ENCODE measurements around the gene NF1. TPM values are rescaled to one million over a fixed set of nuclear protein-coding genes. Genes with fewer than 3 reads are reported as not detected.

NF1 gene
- total RNA-seq, 4 donors from 2014 or later, result 40.9 to 64.8 (median 44.5) TPM

DNA sequence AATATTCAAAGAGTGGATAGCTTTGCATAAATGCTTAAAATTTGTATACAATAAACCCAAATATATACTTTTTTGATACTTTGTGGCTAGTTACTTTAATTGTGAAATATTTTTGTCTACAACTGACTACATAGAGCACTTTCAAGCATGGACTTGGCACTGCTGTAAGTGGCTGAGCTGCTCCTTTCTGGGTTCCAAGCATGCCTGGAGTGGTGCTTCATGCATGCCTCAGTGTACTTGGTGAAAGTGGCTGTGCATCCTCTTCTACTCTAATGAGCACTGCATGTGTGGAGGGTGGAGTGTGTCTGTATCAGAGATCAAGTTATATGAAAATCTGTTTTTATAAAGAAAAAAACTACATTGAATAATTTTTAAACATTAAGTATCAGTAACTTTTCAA lies 108.2 kb downstream of the NF1 start:
- no peak for DNase-seq (ENCODE audit: extremely low spot score)
- Histone ChIP-seq H3K27ac (replicated peaks in 1 of 4) (no peak overlapping the region), H3K4me1 (no peaks in the 10 kb centered on the region), H3K36me3 (peaks cover 5 to 25% (median 6%) of the 10 kb centered on the region in 4 donors), H3K27me3 (no peaks in the 10 kb centered on the region), H3K9me3 (no peaks in the 10 kb centered on the region), H3K4me3 (no peak overlapping the region)
- intact Hi-C loops (cut with DNase I), result no loop called here
- TF ChIP-seq EP300 (IDR thresholded peaks at IDR 0.05) (no peak), POLR2AphosphoS5 (IDR thresholded peaks at IDR 0.05) (no peak), POLR2A (IDR thresholded peaks at IDR 0.05; ENCODE audit: low read depth) (no peak)
- TF ChIP-seq, protein P1, sequence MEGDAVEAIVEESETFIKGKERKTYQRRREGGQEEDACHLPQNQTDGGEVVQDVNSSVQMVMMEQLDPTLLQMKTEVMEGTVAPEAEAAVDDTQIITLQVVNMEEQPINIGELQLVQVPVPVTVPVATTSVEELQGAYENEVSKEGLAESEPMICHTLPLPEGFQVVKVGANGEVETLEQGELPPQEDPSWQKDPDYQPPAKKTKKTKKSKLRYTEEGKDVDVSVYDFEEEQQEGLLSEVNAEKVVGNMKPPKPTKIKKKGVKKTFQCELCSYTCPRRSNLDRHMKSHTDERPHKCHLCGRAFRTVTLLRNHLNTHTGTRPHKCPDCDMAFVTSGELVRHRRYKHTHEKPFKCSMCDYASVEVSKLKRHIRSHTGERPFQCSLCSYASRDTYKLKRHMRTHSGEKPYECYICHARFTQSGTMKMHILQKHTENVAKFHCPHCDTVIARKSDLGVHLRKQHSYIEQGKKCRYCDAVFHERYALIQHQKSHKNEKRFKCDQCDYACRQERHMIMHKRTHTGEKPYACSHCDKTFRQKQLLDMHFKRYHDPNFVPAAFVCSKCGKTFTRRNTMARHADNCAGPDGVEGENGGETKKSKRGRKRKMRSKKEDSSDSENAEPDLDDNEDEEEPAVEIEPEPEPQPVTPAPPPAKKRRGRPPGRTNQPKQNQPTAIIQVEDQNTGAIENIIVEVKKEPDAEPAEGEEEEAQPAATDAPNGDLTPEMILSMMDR (IDR thresholded peaks at IDR 0.05), result no peak

DNA sequence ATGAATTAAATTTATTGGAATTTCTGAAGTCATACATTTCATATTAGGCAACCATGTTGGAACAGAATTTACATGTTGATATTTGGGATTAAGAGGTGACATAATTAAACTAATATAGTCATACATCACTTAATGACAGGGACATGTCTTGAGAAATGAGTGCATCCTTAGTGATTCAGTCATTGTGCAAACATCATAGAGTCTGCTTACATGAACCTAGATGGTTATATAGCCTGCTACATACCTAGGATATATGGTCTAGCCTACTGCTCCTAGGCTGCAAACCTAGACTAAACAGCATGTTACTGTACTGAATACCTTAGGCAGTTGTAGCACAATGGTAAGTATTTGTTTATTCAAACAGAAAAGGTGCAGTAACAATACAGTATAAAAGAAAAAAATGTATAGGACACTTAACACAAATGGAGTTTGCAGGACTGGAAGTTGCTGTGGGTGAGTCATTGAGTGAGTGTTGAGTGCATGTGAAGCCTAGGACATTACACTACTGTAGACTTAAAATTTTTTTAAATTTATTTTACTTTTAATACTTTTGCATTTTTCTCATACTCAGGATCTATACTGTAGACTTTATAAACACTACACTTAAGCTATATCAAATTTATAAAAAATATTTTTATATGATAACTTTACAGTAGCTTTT lies 116.7 kb downstream of the NF1 start:
- no peaks in the 10 kb centered on the region for H3K27me3 ChIP-seq
- DNase-seq (ENCODE audit: extremely low spot score), result no peak
- TF ChIP-seq POLR2A (IDR thresholded peaks at IDR 0.05; ENCODE audit: low read depth) (no peak), POLR2AphosphoS5 (IDR thresholded peaks at IDR 0.05) (no peak), EP300 (IDR thresholded peaks at IDR 0.05) (no peak)
- TF ChIP-seq, protein P1 (IDR thresholded peaks at IDR 0.05), result no peak
- H3K4me3 ChIP-seq, result no peak overlapping the region
- H3K9me3 ChIP-seq, result no peaks in the 10 kb centered on the region
- H3K36me3 ChIP-seq, result peaks cover 2 to 38% (median 10%) of the 10 kb centered on the region in 4 donors
- intact Hi-C loops (cut with DNase I), result no loop called here
- peaks cover 0 to 4% (median 2%) of the 10 kb centered on the region in 4 donors for H3K4me1 ChIP-seq
- no peak overlapping the region for H3K27ac ChIP-seq (replicated peaks in 1 of 4)

DNA sequence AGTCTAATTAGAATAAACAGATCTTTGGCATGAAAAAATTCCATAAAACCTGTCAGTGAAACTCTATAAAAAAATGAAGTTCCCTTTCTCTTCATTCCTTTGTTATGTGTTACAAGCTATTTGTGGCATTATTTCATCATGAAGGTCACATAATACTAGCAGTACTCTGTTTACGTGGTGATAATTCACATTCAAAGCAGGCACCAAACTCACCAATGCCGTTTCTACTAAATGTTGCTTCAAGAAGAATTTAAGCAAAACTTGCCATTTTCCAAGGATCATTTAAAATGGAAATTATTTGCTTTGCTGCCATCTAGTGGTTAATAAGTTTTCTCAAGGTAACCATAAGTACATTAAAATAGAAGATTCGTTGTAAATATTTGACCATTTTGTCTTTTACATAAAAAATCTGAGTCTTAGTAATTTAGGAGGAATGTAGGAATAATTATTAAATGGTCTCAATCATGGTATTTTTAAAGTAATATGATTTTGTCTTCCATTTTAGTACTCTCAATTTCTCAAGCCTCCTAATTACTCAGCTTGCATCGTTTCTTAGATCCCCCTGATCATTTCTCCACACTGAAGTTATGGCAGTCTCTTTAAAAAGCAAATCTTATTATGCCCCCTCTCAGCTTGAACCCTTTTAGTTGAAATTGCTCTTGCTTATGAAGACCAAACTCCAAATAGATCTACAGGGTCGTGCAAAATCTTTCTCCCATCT lies 121.4 kb downstream of the NF1 start:
- H3K27ac ChIP-seq (replicated peaks in 1 of 4), result peak overlapping the region in 1 of 4 donors; percentile 11

DNA sequence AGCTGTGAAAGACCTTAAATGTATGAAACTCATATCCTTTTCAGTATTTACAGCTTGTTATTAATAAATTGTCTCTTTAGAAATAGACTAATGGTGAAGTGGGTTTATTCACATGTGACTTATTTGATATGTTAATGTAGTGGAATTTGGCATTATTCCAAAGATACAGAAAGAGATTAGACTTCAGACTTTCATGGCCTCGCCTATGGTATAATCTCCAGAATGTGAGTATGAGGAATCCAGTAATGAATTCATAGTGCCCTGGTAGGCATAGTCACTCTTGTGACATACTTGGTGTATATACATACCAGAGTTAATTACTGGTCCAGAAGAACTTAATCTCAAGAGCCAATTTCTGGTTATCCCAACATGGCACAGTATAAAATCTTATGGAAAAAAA lies 129.6 kb downstream of the NF1 start:
- DNase-seq (ENCODE audit: extremely low spot score), result no peak
- H3K4me1 ChIP-seq, result no peaks in the 10 kb centered on the region
- no peak overlapping the region for H3K27ac ChIP-seq (replicated peaks in 1 of 4)
- TF ChIP-seq, protein P1 (IDR thresholded peaks at IDR 0.05), result no peak
- TF ChIP-seq POLR2AphosphoS5 (IDR thresholded peaks at IDR 0.05) (no peak), POLR2A (IDR thresholded peaks at IDR 0.05; ENCODE audit: low read depth) (no peak), EP300 (IDR thresholded peaks at IDR 0.05) (no peak)
- no peak overlapping the region for H3K4me3 ChIP-seq
- peaks cover 0 to 45% (median 29%) of the 10 kb centered on the region in 4 donors for H3K36me3 ChIP-seq
- H3K27me3 ChIP-seq, result no peaks in the 10 kb centered on the region
- no peaks in the 10 kb centered on the region for H3K9me3 ChIP-seq
- WGBS, result 94% methylated on average over 1 of the region's 1 CpG
- intact Hi-C loops (cut with DNase I), result no loop called here

More for the DNA sequence above, 121.4 kb downstream of the NF1 start:
- Histone ChIP-seq H3K4me3 (no peak overlapping the region), H3K4me1 (peaks cover 0 to 4% (median 2%) of the 10 kb centered on the region in 4 donors), H3K27me3 (no peaks in the 10 kb centered on the region), H3K36me3 (peaks cover 7 to 48% (median 24%) of the 10 kb centered on the region in 4 donors), H3K9me3 (no peaks in the 10 kb centered on the region)
- no peak for DNase-seq (ENCODE audit: extremely low spot score)
- intact Hi-C loops (cut with DNase I), result loop anchor here (2.0 to 5.0 kb wide), 2 partner anchors 201 to 309 kb away; partner anchors contain the start of gene TEFM
- WGBS, result 39% methylated on average over 5 of the region's 5 CpGs
- TF ChIP-seq, protein P1 (IDR thresholded peaks at IDR 0.05), result peak; percentile 46 to 67 (median 63)
- no peak for TF ChIP-seq POLR2A (IDR thresholded peaks at IDR 0.05; ENCODE audit: low read depth)
